Neural cell (in vitro differentiated cells): ENCODE data around the gene TRIM72. TPM values are rescaled to one million over a fixed set of nuclear protein-coding genes. Genes with fewer than 3 reads are reported as not detected.

Source experiments
- H2AFZ ChIP-seq: fragments of 200-600, 300-800 bp; sonication (generic), shearing (Covaris generic); 2 replicates; pipeline ENCODE4 v1.6.0; 2014; ENCODE audit warnings: low read depth, mild to moderate bottlenecking, antibody characterized with exemption, low read length, moderate library complexity
- H3F3A ChIP-seq: fragments of 200-600 bp; shearing (Covaris generic); 2 replicates; pipeline ENCODE4 v1.6.1; 2016; ENCODE audit warnings: mild to moderate bottlenecking, moderate library complexity, mixed read lengths, antibody characterized with exemption, low read length; ENCODE audit not compliant: insufficient read depth, poor library complexity, severe bottlenecking
- H3K27ac ChIP-seq: fragments of 200-600, 300-800 bp; sonication (generic), shearing (Covaris generic); 2 replicates; pipeline ENCODE4 v1.5.1; 2014; ENCODE audit warnings: mild to moderate bottlenecking, low read length, moderate library complexity
- H3K27me3 ChIP-seq: fragments of 300-800, 200-600 bp; sonication (generic), shearing (Covaris generic); 2 replicates; pipeline ENCODE4 v1.6.0; 2014; ENCODE audit warnings: mild to moderate bottlenecking, low read depth, low read length, moderate library complexity; ENCODE audit not compliant: insufficient read depth
- H3K36me3 ChIP-seq: fragments of 300-800, 200-600 bp; sonication (generic), shearing (Covaris generic); 2 replicates; pipeline ENCODE4 v1.5.1; 2014; ENCODE audit warnings: mild to moderate bottlenecking, antibody characterized with exemption, low read length, moderate library complexity; ENCODE audit not compliant: insufficient read depth
- H3K4me2 ChIP-seq: fragments of 300-800, 200-600 bp; sonication (generic), shearing (Covaris generic); 2 replicates; pipeline ENCODE4 v1.6.0; 2014; ENCODE audit warnings: mild to moderate bottlenecking, low read length
- H3K4me3 ChIP-seq: fragments of 300-800, 200-600 bp; sonication (generic), shearing (Covaris generic); 2 replicates; pipeline ENCODE4 v1.5.1; 2014; ENCODE audit warnings: mild to moderate bottlenecking, low read length, moderate library complexity
- H3K79me2 ChIP-seq: fragments of 200-600 bp; shearing (Covaris generic); replicated peaks from 2 replicates; pipeline ENCODE4 v1.6.0; 2014; ENCODE audit warnings: mild to moderate bottlenecking, low read length, moderate library complexity; ENCODE audit not compliant: insufficient read depth
- H3K9ac ChIP-seq: fragments of 300-800, 200-600 bp; sonication (generic), shearing (Covaris generic); 2 replicates; pipeline ENCODE4 v1.6.1; 2016; ENCODE audit warnings: mild to moderate bottlenecking, low read length, mixed read lengths
- H3K9me2 ChIP-seq: fragments of 200-600 bp; shearing (Covaris generic); 2 replicates; pipeline ENCODE4 v1.6.1; 2016; ENCODE audit warnings: mild to moderate bottlenecking, low read length, mixed read lengths; ENCODE audit not compliant: insufficient read depth
- H3K9me3 ChIP-seq: fragments of 200-600, 300-800 bp; sonication (generic), shearing (Covaris generic); 2 replicates; pipeline ENCODE4 v1.6.1; 2016; ENCODE audit warnings: mild to moderate bottlenecking, mixed run types, low read length, moderate library complexity, mixed read lengths
- H4K20me1 ChIP-seq: fragments of 200-600 bp; shearing (Covaris generic); 2 replicates; pipeline ENCODE4 v1.6.1; 2016; ENCODE audit warnings: mild to moderate bottlenecking, mixed run types; ENCODE audit not compliant: insufficient read depth
- EP300 ChIP-seq: fragments of 450-650 bp; conservative IDR thresholded peaks from 2 replicates; pipeline ENCODE4 v1.6.1; 2014; ENCODE audit warnings: antibody characterized with exemption, mild to moderate bottlenecking, moderate library complexity; ENCODE audit not compliant: poor library complexity, severe bottlenecking
- EZH2 ChIP-seq: fragments of 200-600, 300-800 bp; shearing (Covaris generic), sonication (generic); IDR thresholded peaks from 2 replicates; pipeline ENCODE4 v1.6.1; 2014; ENCODE audit warnings: antibody characterized with exemption, low read length, borderline replicate concordance, mild to moderate bottlenecking; ENCODE audit not compliant: insufficient read depth, poor library complexity, severe bottlenecking
- MXI1 ChIP-seq: fragments of 450-650 bp; conservative IDR thresholded peaks from 2 replicates; pipeline ENCODE4 v1.6.1; 2014; ENCODE audit warnings: antibody characterized with exemption, mild to moderate bottlenecking; ENCODE audit not compliant: poor library complexity, severe bottlenecking
- POLR2AphosphoS5 ChIP-seq: IDR thresholded peaks from 2 replicates; pipeline ENCODE4 v1.6.1; 2012
- RAD21 ChIP-seq: fragments of 450-650 bp; conservative IDR thresholded peaks from 2 replicates; pipeline ENCODE4 v1.6.1; 2014; ENCODE audit warnings: antibody characterized with exemption, mild to moderate bottlenecking, moderate library complexity
- SMC3 ChIP-seq: fragments of 450-650 bp; conservative IDR thresholded peaks from 2 replicates; pipeline ENCODE4 v1.6.1; 2014; ENCODE audit warnings: antibody characterized with exemption, mild to moderate bottlenecking, moderate library complexity; ENCODE audit not compliant: poor library complexity
- TAF1 ChIP-seq: IDR thresholded peaks from 2 replicates; pipeline ENCODE4 v1.6.1; 2012; ENCODE audit warnings: low read depth
- polyA plus RNA-seq: library from polyadenylated mRNA; depleted of rRNA; stranded (reverse); fragments of >200 nt; gene quantifications from 2 replicates; pipeline ENCODE4 v1.2.3, GENCODE V29; 2014
- TF ChIP-seq, protein P1 (sequence below): fragments of 450-650 bp; IDR thresholded peaks from 2 replicates; pipeline ENCODE4 v1.5.1; 2014; ENCODE audit warnings: antibody characterized with exemption, mild to moderate bottlenecking, moderate library complexity; ENCODE audit not compliant: poor library complexity, severe bottlenecking
- TF ChIP-seq, protein P2 (sequence below): IDR thresholded peaks from 2 replicates; pipeline ENCODE4 v1.6.1; 2012; ENCODE audit warnings: borderline replicate concordance

The TRIM72 gene
- polyA plus RNA-seq, 1 donor from 2014 or later = 0.05 TPM

DNA sequence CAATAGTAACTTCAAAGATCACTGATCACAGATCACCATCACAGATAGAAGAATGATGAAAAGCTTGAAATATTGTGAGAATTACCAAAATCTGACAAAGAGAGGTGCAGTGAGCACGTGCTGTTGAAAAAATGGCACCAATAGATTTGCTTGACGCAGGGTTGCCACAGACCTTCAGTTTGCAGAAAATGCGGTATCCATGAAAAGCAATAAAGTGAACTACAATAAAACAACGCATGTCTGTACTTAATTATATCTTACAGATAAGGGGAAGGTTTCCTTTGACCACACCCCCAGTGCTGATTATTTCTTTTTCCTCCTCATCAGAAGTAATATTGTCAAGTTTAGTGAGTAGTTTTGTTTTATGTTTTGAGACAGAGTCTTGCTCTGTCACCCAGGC, 24.1 kb downstream of the TRIM72 start:
- Histone ChIP-seq H3K27me3 (no peaks in the 10 kb centered on the region), H3F3A (no peaks in the 10 kb centered on the region)

DNA sequence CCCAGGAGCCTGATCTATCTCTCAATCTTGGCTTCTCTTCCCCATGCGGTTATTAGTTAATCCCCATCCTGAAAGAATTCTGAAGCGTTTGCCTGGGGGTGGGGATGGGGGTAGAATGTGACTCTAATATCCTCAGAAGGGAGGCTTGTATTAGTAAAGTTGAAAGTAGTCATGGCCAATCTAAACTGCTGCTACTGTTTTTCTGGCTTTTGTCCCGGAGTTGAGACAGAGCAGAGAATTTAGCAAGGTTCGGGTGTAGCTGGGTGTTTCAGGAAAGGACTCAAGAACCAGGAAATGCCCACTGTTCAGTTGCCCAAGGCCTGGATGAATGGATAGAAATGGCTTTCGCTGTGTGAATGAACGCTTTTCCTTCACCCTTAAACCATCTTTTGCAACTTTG, 28.3 kb downstream of the TRIM72 start:
- H3K79me2 ChIP-seq = no peaks in the 10 kb centered on the region
- H3K4me3 ChIP-seq = no peak overlapping the region
- no peaks in the 10 kb centered on the region for H3K36me3 ChIP-seq
- H3F3A ChIP-seq = no peaks in the 10 kb centered on the region
- H3K9ac ChIP-seq = no peak overlapping the region
- no peak overlapping the region for H3K4me2 ChIP-seq
- H3K27ac ChIP-seq = no peak overlapping the region
- no peaks in the 10 kb centered on the region for H3K27me3 ChIP-seq
- H2AFZ ChIP-seq = no peak overlapping the region
- TF ChIP-seq SMC3 = no peak
- no peak for TF ChIP-seq POLR2AphosphoS5
- TF ChIP-seq, protein P1, sequence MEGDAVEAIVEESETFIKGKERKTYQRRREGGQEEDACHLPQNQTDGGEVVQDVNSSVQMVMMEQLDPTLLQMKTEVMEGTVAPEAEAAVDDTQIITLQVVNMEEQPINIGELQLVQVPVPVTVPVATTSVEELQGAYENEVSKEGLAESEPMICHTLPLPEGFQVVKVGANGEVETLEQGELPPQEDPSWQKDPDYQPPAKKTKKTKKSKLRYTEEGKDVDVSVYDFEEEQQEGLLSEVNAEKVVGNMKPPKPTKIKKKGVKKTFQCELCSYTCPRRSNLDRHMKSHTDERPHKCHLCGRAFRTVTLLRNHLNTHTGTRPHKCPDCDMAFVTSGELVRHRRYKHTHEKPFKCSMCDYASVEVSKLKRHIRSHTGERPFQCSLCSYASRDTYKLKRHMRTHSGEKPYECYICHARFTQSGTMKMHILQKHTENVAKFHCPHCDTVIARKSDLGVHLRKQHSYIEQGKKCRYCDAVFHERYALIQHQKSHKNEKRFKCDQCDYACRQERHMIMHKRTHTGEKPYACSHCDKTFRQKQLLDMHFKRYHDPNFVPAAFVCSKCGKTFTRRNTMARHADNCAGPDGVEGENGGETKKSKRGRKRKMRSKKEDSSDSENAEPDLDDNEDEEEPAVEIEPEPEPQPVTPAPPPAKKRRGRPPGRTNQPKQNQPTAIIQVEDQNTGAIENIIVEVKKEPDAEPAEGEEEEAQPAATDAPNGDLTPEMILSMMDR = no peak
- no peak for TF ChIP-seq EZH2
- no peak for TF ChIP-seq MXI1
- TF ChIP-seq RAD21 = no peak
- no peak for TF ChIP-seq EP300
- TF ChIP-seq, protein P2, sequence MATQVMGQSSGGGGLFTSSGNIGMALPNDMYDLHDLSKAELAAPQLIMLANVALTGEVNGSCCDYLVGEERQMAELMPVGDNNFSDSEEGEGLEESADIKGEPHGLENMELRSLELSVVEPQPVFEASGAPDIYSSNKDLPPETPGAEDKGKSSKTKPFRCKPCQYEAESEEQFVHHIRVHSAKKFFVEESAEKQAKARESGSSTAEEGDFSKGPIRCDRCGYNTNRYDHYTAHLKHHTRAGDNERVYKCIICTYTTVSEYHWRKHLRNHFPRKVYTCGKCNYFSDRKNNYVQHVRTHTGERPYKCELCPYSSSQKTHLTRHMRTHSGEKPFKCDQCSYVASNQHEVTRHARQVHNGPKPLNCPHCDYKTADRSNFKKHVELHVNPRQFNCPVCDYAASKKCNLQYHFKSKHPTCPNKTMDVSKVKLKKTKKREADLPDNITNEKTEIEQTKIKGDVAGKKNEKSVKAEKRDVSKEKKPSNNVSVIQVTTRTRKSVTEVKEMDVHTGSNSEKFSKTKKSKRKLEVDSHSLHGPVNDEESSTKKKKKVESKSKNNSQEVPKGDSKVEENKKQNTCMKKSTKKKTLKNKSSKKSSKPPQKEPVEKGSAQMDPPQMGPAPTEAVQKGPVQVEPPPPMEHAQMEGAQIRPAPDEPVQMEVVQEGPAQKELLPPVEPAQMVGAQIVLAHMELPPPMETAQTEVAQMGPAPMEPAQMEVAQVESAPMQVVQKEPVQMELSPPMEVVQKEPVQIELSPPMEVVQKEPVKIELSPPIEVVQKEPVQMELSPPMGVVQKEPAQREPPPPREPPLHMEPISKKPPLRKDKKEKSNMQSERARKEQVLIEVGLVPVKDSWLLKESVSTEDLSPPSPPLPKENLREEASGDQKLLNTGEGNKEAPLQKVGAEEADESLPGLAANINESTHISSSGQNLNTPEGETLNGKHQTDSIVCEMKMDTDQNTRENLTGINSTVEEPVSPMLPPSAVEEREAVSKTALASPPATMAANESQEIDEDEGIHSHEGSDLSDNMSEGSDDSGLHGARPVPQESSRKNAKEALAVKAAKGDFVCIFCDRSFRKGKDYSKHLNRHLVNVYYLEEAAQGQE = no peak
- no peak for TF ChIP-seq TAF1
- H4K20me1 ChIP-seq = no peaks in the 10 kb centered on the region
- no peaks in the 10 kb centered on the region for H3K9me3 ChIP-seq
- no peaks in the 10 kb centered on the region for H3K9me2 ChIP-seq

More for the DNA sequence above, 24.1 kb downstream of the TRIM72 start:
- Histone ChIP-seq H3K9ac (no peak overlapping the region), H2AFZ (no peak overlapping the region), H4K20me1 (no peaks in the 10 kb centered on the region), H3K4me2 (no peak overlapping the region), H3K79me2 (no peaks in the 10 kb centered on the region), H3K27ac (no peak overlapping the region), H3K9me3 (no peaks in the 10 kb centered on the region), H3K4me3 (no peak overlapping the region), H3K9me2 (no peaks in the 10 kb centered on the region), H3K36me3 (no peaks in the 10 kb centered on the region)
- TF ChIP-seq POLR2AphosphoS5 = no peak
- TF ChIP-seq, protein P2 = no peak
- no peak for TF ChIP-seq TAF1
- TF ChIP-seq RAD21 = no peak
- no peak for TF ChIP-seq MXI1
- TF ChIP-seq EZH2 = no peak
- TF ChIP-seq EP300 = no peak
- TF ChIP-seq, protein P1 = no peak
- TF ChIP-seq SMC3 = no peak
